ENCODE data around the gene TMEM244.
"Not testable (repeated sequence)": the region's sequence is repeated elsewhere in the genome, so short reads cannot be mapped to it uniquely, and the experiment has no call there.

The TMEM244 gene

DNA sequence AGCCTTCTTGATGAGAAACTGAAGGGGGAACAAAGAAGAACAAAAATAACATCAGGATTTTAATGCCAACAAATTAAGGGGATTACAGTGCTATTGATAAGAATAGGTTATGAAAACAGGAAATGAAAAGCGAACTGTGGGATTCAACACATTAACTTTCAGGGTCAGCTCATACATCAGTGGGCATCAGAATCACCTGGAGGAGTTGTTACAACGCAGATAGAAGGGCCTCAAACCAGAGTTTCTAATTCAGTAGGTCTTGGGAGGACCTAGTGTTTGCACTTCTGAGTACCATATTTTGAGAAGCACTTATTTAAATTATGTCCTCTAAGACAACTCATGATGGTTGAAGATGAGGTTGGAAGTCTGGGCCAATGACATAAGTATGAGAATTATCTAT is 5.6 kb upstream of the TMEM244 start:
- no peak for DNase-seq

DNA sequence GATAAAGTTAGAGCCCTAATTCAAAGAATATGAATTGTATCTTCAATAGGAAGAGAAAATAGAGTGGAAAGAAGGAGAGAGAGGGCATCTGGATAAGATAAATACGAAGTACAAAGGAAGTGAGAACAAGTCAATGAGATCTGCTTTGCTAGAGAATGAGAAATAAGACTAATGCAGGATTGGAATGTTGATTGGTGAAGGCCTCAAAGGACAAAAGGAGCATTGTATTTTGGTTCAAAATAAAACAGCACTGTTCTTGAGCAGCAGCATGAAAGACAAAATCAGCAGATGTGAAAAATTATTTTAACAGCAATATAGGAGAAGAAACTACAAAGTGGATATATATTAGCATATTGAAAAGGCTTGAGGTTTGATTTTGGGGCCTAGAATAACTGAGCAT is 5.1 kb upstream of the TMEM244 start:
- no peak for DNase-seq

DNA sequence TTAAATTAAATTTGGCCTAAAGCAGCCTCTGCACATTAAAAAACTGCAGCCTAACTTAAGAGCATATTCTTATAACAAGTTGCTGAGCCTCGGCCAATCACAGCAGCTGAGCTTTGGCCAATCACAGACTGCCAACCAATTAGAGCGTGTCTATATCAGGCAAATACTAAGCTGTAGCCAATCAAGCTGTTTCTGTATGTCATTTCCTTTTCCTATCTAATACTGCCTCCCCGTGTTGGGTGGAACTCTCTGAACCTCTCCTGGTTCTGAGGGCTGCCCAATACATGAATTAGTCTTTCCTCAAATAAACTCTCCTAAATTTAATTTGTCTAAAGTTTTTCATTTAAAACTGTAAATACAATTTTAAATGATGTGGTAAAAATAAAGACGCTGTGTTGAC is 3.9 kb upstream of the TMEM244 start:
- DNase-seq: no peak

DNA sequence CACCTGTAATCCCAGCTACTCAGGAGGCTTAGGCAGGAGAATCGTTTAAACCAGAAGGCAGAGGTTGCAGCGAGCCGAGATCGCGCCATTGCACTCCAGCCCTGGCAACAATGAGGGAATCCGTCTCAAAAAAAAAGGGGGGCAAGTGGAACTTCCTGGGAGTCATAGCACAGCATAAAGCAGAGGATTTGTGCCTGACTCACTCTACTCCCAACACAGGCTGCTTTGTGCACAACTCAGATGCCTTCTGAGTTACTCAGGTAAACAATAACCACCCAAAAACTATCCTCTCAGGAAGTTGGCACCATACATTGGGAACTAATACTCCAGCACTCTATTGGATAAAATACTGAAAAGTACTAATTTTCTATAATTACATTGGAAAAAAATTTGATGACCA is 2.5 kb upstream of the TMEM244 start:
- DNase-seq: no peak

DNA sequence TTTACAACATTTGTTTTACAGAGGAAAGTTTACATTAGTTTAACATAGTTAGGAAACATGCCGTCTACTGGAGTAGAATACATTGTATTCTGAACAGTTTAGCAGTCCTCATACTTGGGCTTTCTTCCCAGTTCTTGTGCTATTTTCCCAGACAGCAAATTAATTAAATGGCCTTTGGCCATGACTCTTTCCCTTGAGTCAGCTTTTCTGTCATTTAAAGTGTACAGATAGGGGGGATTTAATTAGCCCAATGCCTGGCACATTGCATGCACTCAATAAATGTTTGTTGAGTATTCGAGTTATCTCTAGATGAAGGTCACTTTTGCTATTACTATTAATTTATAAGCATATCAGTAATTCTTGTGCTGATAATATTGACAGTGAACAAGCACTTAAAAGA is 1.6 kb downstream of the TMEM244 start:
- no peak for DNase-seq

DNA sequence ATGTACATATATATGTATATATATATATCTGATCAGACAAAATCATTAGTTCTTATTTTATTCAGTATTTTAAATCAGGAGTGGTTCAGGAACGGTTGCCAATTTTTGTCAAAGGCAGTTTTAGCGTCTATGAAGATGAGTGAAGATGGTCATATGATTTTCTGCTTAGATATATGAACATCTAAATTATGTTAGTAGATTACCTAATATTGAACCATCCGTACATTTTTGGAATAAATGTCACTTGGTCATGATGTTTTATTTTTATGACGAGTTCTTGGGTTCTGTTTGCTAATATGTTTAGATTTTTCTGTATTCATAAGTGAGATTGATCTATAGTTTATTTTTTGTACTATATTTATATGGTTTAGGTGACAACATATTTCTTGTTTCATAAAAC is 3.3 kb downstream of the TMEM244 start:
- no peak for DNase-seq

DNA sequence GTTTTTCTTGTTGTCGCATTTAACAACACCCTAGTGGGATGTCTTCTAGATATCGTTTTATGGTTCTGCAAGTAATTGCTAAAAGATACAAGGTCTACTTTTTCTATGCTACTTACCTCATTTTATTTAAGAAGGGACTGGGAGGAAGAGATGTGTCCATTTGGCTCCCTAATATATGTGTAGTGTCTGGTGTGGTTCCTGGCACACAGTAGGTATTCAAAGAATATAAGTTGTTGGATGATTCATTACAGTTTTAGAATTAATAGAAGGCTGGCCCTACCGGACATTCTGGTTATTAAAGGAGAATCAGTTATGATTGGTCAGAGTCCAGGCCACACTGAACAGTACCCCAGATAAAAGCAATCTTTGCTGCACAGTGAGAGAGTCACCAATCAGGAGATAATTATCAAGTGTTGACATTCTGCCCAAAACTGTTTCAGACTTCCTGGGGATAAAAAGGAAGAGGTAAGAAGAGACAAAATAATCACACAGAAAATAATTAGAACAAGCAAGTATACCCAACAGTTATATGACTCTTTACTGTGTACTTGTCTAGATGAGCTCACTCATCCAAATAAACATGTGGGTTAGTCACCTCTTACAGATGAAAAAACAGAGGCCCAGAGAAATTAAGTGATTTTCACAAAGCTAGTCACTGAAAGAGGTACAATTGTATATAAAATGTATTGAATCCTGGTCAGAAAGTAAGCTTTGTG is 7.0 kb downstream of the TMEM244 start:
- no peak for DNase-seq

DNA sequence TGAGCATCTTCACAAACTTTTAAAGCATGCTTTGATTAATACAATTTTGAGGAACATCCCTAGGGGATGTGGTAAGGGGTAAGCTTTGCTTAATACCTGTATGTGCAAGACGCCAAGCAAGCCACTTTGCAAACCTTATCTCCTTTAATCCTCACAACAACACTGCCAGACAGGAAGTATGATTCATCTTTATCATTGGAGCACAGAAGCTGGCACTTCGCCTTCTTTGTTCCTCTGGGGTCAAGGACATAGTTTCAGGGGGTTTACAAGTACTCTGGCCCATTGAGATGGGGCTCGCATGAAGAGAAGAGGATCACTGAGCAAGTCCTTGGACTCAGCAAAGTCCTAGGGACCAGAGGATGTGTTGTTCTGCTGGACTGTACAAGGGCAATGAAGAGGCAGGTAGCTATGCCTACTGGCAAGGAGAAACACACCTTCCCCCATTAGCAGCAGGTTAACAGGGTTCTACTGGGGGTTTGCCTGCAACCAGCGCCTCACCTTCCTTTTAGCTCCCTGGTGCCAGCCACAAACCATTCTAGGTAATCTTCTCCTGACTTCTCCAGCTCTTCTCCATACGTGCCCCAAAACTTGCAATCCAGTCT is 8.8 kb downstream of the TMEM244 start:
- DNase-seq: no peak

DNA sequence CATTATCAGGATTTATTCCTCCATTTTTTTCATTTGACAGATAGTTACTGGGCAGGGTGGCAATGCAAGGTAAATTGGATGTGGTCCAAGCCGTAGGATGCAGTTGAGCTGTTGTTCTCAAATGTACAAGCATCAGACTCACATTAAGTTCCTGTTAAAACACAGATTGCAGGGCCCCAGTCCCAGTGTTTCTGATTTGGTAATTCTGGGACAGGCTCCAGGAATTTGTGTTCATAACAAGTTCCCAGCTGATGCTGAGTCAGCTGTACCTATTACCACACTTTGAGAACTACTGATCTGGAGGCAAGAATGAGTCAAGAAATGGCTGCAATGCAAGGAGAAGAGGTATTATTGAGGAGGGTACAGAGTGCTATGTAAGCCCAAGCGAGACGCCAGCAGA is 11.7 kb downstream of the TMEM244 start:
- no peak for DNase-seq

DNA sequence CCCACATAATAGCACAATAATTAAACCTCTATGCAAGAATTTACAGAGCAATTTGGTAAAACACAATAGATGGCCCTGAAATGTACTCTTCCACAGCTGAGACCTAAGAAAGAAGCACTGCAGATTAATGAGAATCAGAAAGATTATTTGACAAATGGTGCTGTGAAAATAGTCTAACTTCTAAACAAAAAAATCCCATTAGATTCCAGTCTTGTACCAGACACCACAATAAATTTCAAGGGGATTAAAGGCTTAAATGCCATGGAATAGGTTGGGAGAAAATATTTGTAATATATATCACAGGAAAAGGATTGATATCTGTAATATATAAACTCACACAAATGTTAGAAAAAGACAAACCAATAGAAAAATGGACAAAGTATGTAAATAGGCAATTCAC is 14.4 kb downstream of the TMEM244 start:
- DNase-seq: no peak

DNA sequence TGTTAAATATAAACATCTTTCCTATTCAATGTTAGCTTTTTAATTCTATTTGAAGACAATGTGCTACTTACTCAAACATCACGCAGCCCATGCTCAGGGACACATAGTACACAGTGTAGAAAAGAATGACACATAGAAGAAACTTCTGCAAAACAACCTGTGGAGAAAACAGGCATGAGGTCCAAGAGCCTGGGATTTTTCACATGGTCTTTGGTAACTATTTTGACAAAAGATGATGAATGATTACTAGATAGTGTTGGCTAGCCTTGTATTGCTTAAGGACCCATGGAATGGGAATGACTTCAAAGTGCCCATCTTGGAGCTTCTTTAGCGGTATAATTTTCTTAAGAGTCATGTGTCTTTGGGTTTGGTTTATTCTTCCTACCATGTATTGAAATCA is 15.4 kb downstream of the TMEM244 start:
- no peak for DNase-seq

DNA sequence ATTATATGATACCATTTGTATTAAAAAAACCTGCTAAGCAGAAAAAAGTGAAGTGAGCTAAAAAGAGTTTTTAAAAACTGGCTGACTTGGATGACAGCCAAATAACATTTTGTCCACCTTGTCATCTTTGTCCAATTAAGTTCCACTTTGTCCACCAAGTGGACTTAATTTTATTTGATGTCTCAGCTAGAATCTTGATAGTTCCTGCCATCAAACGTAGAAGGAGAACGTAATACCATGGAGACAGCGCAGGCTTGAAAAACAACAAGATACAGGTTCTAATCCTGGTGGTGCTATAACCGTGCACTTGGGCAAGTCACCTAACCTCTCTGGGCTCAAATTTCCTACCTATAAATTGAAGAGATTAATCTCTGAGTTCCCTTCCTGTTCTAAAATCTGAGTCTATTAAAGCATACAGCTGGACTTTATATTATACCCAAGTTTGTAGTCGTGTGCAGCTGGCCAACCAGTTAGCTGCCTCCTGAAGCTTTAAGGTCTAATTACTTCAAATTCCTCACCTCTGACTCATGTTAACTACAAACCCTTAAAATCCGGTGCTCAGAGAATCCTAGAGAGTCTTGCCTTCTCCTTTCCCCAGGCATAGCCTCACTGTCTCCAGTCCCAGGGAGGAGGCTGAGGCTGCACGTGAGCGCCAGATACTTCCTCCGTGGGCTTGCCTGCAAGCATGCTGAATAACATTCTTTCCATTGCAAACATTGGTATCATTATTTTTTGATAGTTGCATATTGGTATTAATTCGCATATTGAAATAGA is 16.8 kb downstream of the TMEM244 start:
- DNase-seq: no peak

DNA sequence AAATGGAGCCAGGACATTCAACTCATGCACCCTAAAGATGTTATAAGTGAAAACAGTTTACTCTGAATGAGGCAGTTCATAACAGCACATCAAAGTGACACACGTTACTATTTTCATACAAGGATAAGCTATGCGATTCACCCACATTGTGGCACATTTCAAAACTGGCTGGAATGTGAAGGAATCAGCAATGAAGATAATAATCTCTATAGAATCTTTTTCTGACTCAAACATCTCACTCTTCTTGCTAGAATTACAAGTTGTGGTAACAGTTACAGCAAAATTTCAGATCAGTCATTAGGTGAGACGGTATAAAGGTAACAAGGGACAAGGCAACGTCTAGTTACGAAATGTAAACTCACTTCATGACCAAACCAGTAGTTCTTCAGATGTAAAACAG is 17.5 kb downstream of the TMEM244 start:
- DNase-seq: no peak

DNA sequence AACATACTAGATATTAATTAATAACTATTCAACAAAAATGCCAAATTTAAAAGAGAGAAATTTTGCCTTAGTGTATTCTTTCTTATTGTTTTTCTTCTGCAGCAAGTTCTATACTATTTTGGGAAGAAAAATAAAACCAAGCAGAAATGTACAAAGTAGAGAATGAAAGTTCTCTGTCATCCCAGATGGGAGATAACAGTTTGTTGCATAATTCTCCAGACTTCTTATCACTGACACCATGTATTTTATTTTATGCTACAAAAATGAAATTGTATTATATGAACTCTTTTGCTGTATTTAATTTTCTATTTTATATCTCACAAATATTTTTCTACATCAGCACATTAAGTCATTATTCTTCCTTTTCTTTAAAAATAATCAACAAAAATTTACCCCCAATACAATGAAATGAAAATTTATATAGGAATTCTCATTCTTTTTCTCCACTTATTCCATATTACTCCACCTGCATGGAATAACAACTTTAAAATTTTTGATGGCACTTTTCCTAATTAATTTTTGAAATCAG is 18.2 kb downstream of the TMEM244 start:
- DNase-seq: no peak

DNA sequence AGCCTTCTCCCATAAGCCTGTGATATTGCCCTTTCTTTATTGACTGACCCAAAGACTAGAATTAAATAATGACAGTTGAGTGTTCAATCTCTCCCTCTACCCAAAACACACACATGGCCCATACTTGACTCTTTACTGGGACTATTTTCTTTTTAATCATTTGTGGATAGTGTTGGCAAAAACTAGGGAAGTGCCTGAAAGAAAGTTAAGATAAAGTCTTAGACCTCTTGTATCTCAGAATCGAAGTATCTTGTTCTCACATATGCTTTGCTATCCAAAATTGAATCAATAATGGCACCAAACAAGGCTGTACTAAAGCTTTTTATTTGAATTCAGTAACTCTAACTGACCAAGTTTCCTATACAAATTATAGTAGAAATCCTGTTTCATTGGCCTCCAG is 19.0 kb downstream of the TMEM244 start:
- DNase-seq: no peak

DNA sequence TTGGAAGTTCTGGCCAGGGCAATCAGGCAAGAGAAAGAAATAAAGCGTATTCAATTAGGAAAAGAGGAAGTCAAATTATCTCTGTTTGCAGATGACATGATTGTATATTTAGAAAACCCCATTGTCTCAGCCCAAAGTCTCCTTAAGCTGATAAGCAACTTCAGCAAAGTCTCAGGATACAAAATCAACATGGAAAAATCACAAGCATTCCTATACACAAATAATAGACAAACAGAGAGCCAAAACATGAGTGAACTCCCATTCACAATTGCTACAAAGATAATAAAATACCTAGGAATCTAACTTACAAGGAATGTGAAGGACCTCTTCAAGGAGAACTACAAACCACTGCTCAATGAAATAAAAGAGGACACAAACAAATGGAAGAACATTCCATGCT is 21.6 kb downstream of the TMEM244 start:
- not testable (repeated sequence) for DNase-seq

DNA sequence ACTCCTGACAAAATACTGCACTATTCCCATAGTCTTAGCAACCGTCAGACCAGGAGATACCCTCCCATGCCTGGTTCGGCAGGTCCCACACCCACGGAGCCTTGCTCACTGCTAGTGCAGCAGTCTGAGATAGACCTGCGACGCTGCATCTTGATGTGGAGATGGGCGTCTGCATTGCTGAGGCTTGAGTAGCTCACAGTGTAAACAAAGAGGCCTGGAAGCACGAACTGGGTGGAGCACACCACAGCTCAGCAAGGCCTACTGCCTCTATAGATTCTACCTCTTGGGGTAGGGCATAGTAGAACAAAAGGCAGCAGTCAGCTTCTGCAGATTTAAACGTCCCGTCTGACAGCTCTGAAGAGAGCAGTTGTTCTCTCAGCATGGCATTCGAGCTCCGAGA is 25.4 kb downstream of the TMEM244 start:
- no peak for DNase-seq

DNA sequence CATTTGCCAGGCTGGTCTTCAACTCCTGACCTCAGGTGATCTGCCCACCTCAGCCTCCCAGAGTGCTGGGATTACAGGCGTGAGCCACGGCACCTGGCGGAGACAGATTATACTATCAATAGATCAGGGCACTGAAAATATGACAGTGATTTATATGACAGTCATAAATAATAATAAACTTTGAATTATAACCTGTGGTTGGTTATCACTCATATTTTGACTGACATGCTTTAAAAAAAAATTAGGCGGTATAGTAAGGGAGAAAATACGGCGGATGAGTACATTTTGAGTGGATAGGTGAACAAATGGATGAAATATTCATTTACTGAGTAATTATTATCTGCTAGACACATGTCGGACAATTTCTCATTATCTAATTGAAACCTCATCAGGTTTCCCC is 28.8 kb downstream of the TMEM244 start:
- no peak for DNase-seq

DNA sequence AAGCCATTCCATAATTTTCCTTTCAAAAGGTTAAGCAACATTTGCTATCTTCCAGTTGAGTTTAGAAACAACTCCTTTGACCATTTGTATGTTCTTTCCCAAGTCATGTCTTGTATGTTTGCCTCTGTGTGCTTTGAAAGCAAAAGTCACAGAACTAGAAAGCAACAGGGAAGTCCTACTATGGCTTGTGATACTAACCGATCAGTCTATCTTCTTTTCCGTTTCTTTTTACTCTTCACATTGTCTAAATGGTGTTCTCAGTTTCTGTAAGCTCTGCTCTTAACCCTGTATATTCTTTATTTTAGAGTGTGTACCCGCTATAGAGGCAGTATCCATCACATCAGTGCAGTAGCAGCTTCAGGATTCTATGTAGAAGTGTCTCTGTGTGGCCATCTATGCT is 32.9 kb downstream of the TMEM244 start:
- DNase-seq: no peak

DNA sequence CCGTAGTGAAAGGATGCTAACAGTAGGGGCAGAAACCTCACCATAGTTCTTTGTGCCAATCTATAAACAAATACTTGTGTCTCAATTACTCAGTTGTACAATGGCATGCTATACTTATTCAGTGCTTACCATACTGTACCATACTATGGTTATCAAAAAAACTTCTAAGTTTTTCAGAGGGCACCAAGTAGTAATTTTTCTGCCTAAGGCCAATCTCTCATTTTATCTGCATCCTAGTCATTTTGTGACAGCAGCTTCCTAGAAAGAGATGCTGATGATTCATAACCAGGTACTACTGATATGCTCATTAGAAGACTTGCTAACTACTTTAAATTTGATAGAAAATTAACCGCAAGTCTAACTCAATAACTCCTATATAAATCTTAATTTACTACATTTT is 42.9 kb downstream of the TMEM244 start:
- no peak for DNase-seq

DNA sequence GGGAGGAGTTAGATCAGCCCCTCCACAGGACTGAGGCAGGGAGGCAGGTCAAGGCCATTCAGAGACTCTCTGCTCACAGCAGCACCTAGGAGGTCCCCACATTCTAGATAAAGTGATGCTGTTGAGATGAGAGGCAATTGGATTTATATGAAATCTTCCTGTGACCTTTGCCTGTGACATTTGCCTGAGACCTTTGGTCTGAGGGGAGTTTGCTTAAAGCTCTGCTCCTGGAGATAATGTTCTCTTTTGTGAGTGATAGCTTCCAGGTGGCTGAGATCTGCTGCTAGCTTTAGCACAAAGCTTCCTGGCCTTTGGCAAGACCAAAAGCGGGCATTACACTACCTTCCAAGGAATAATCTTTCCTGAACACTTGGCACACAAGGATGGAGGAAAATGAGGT is 43.3 kb downstream of the TMEM244 start:
- DNase-seq: no peak

DNA sequence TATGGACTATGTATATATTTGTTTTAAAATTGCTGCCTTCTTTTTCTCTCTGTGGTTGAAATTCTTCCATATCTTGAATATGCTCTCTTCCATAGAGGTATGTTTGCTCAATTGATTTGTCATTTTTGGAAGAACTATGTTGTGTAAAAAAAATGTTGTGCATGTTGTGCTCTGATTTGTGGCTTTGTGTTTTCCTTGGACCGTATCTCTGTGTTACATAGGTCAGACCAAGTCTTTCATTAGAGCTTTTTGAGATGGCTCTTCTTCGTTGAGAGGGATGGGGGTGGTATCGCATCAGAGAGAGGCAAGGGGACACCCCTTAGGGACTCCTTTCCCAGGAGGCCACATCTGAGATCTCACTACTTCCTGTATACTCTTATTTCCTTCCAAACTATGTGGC is 43.8 kb downstream of the TMEM244 start:
- no peak for DNase-seq

DNA sequence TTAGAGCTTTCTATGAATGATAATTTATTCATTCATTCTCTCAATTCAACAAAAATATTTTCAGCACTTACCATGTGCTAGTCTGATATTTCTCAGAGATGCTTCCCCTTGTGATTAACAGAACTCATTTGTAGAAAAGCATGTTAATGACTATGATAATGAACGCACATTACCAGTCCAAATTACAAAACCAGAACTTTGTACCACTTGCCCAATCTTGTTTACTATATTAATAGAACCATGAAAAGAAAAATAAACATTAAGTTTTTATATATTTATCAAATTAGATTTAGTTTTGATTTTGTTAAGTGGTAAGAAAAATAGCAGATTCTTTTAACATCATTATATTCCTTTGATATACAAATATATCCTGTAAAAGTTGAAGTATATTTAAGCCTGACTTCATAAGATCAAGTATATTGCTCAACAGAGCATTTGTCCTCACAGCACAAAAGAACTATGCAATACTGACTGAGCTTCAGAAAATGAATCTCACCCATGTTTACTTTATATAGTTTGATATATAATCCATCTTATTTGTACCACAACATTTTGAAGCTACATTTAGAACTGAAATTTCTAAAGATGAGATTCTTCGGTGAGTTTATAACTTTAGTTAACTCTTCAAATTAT is 48.9 kb downstream of the TMEM244 start:
- no peak for DNase-seq

DNA sequence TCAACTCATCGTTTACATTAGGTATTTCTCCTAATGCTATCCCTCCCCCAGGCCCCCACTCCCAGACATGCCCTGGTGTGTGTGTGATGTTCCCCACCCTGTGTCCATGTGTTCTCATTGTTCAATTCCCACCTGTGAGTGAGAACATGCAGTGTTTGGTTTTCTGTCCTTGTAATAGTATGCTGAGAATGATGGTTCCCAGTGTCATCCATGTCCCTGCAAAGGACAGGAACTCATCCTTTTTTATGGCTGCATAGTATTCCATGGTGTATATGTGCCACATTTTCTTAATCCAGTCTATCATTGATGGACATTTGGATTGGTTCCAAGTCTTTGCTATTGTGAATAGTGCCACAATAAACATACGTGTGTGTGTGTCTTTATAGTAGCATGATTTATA is 54.0 kb downstream of the TMEM244 start:
- DNase-seq: not testable (repeated sequence)
